ENCODE data around the gene RABL6. TPM values are rescaled to one million over a fixed set of nuclear protein-coding genes. Genes with fewer than 3 reads are reported as not detected.
A peak's percentile ranks its signal among the peaks of the same experiment; 100 is the strongest.
"Not testable (repeated sequence)": the region's sequence is repeated elsewhere in the genome, so short reads cannot be mapped to it uniquely, and the experiment has no call there.

Gene RABL6
- total RNA-seq, 2 experiments from 2014 or later = 113 to 123 TPM

GRCh38 chr9:136861874-136862457 is 54.2 kb downstream of the RABL6 start:
- Mint-ChIP-seq H3K27ac (no peak overlapping the region), H3K9me3 (ENCODE audit: low read depth) (no peaks in the 10 kb centered on the region)
- no peak for ATAC-seq

GRCh38 chr9:136862849-136863622 is 55.3 kb downstream of the RABL6 start:
- no peak overlapping the region for H3K4me3 Mint-ChIP-seq
- peaks cover 15% of the 10 kb centered on the region for H3K36me3 Mint-ChIP-seq
- H3K4me1 Mint-ChIP-seq = peaks cover 20% of the 10 kb centered on the region
- no peaks in the 10 kb centered on the region for H3K27me3 Mint-ChIP-seq
- no peaks in the 10 kb centered on the region for H3K9me3 Mint-ChIP-seq (ENCODE audit: low read depth)
- ATAC-seq (no peak), DNase-seq (no peak)
- CTCF ChIA-PET = interaction anchor here (1.5 to 2.4 kb wide), 2 partner anchors 20 to 133 kb away, joined by 3 to 5 read pairs; partner anchors contain the start of genes AJM1 and CLIC3
- H3K27ac Mint-ChIP-seq = no peak overlapping the region

More at GRCh38 chr9:136861874-136862457, 54.2 kb downstream of the RABL6 start:
- Mint-ChIP-seq H3K27me3 (no peaks in the 10 kb centered on the region), H3K4me3 (no peak overlapping the region), H3K4me1 (peaks cover 16% of the 10 kb centered on the region), H3K36me3 (peaks cover 15% of the 10 kb centered on the region)
- DNase-seq = no peak
- CTCF ChIA-PET = interaction anchor here (0.9 to 2.4 kb wide), 4 partner anchors 19 to 206 kb away, joined by 3 to 5 read pairs (median 3); partner anchors contain the start of gene AJM1

GRCh38 chr9:136863623-136864273 is 56.0 kb downstream of the RABL6 start:
- no peaks in the 10 kb centered on the region for H3K27me3 Mint-ChIP-seq
- no peak overlapping the region for H3K4me3 Mint-ChIP-seq
- no peak for ATAC-seq
- peak overlapping the region; percentile 56 for H3K27ac Mint-ChIP-seq
- peaks cover 15% of the 10 kb centered on the region for H3K36me3 Mint-ChIP-seq
- peaks cover 20% of the 10 kb centered on the region for H3K4me1 Mint-ChIP-seq
- DNase-seq = no peak
- no peaks in the 10 kb centered on the region for H3K9me3 Mint-ChIP-seq (ENCODE audit: low read depth)
- CTCF ChIA-PET = interaction anchor here (1.5 kb wide), 1 partner anchor 132 kb away, joined by 3 read pairs; the partner anchor contains the start of gene CLIC3

GRCh38 chr9:136865041-136865767 is 57.5 kb downstream of the RABL6 start:
- CTCF ChIA-PET = interaction anchor here (0.6 kb wide), 1 partner anchor 23 kb away, joined by 3 read pairs; the partner anchor contains the start of gene AJM1
- peaks cover 20% of the 10 kb centered on the region for H3K4me1 Mint-ChIP-seq
- H3K9me3 Mint-ChIP-seq (ENCODE audit: low read depth) = no peaks in the 10 kb centered on the region
- DNase-seq (no peak), ATAC-seq (no peak)
- peak overlapping the region; percentile 54 for H3K27ac Mint-ChIP-seq
- H3K27me3 Mint-ChIP-seq = no peaks in the 10 kb centered on the region
- peaks cover 15% of the 10 kb centered on the region for H3K36me3 Mint-ChIP-seq
- peak overlapping the region; percentile 76 for H3K4me3 Mint-ChIP-seq

GRCh38 chr9:136865768-136866103 is 58.0 kb downstream of the RABL6 start:
- Mint-ChIP-seq H3K27ac (peak overlapping the region; percentile 78), H3K4me1 (peaks cover 20% of the 10 kb centered on the region), H3K36me3 (peaks cover 15% of the 10 kb centered on the region), H3K9me3 (ENCODE audit: low read depth) (no peaks in the 10 kb centered on the region), H3K27me3 (no peaks in the 10 kb centered on the region), H3K4me3 (peak overlapping the region; percentile 76)
- CTCF ChIA-PET = interaction anchor here (1.0 kb wide), 1 partner anchor 23 kb away, joined by 5 read pairs; the partner anchor contains the start of gene AJM1
- ATAC-seq (peak; percentile 13), DNase-seq (no peak)

- peaks cover 13% of the 10 kb centered on the region for H3K36me3 Mint-ChIP-seq
- DNase-seq; H3K9me3 Mint-ChIP-seq (ENCODE audit: low read depth); H3K27me3 Mint-ChIP-seq; ATAC-seq; CTCF ChIA-PET: not testable (repeated sequence)
- peaks cover 20% of the 10 kb centered on the region for H3K4me1 Mint-ChIP-seq
- peak overlapping the region; percentile 73 for H3K27ac Mint-ChIP-seq
- H3K4me3 Mint-ChIP-seq = peak overlapping the region; percentile 63
Measured at GRCh38 chr9:136866898-136867421, 59.2 kb downstream of the RABL6 start.

GRCh38 chr9:136867480-136867879 is 59.7 kb downstream of the RABL6 start:
- DNase-seq = no peak
- H3K27ac Mint-ChIP-seq = peak overlapping the region; percentile 28
- CTCF ChIA-PET = interaction anchor here (1.0 kb wide), 1 partner anchor 15 kb away, joined by 3 read pairs; no protein-coding TSS in a partner anchor
- no peaks in the 10 kb centered on the region for H3K9me3 Mint-ChIP-seq (ENCODE audit: low read depth)
- H3K4me3 Mint-ChIP-seq = peak overlapping the region; percentile 63
- H3K27me3 Mint-ChIP-seq = no peaks in the 10 kb centered on the region
- no peak for ATAC-seq
- H3K4me1 Mint-ChIP-seq = peaks cover 20% of the 10 kb centered on the region
- peaks cover 11% of the 10 kb centered on the region for H3K36me3 Mint-ChIP-seq

- no peak for ATAC-seq
- H3K27me3 Mint-ChIP-seq = no peaks in the 10 kb centered on the region
- H3K4me1 Mint-ChIP-seq = peaks cover 20% of the 10 kb centered on the region
- CTCF ChIA-PET = interaction anchor here (1.0 kb wide), 1 partner anchor 14 kb away, joined by 3 read pairs; no protein-coding TSS in a partner anchor
- peak overlapping the region; percentile 63 for H3K4me3 Mint-ChIP-seq
- no peak for DNase-seq
- no peaks in the 10 kb centered on the region for H3K9me3 Mint-ChIP-seq (ENCODE audit: low read depth)
- H3K36me3 Mint-ChIP-seq = peaks cover 11% of the 10 kb centered on the region
- no peak overlapping the region for H3K27ac Mint-ChIP-seq
Measured at GRCh38 chr9:136867917-136868316, 60.2 kb downstream of the RABL6 start.

GRCh38 chr9:136868644-136869043 is 60.9 kb downstream of the RABL6 start:
- Mint-ChIP-seq H3K27me3 (no peaks in the 10 kb centered on the region), H3K36me3 (peaks cover 7% of the 10 kb centered on the region), H3K4me1 (peaks cover 18% of the 10 kb centered on the region), H3K27ac (no peak overlapping the region), H3K9me3 (ENCODE audit: low read depth) (no peaks in the 10 kb centered on the region), H3K4me3 (no peak overlapping the region)
- DNase-seq (no peak), ATAC-seq (no peak)
- CTCF ChIA-PET = interaction anchor here (2.0 kb wide), 1 partner anchor 26 kb away, joined by 6 read pairs; the partner anchor contains the start of gene AJM1

GRCh38 chr9:136869611-136870010 is 61.9 kb downstream of the RABL6 start:
- not testable (repeated sequence) for ATAC-seq; H3K9me3 Mint-ChIP-seq (ENCODE audit: low read depth); H3K27ac Mint-ChIP-seq; DNase-seq; H3K36me3 Mint-ChIP-seq; H3K27me3 Mint-ChIP-seq; H3K4me3 Mint-ChIP-seq
- peaks cover 11% of the 10 kb centered on the region for H3K4me1 Mint-ChIP-seq
- CTCF ChIA-PET = interaction anchor here (1.2 to 2.0 kb wide), 3 partner anchors 27 to 160 kb away, joined by 3 to 6 read pairs (median 3); partner anchors contain the start of gene AJM1

- no peak for DNase-seq
- Mint-ChIP-seq H3K4me3 (no peak overlapping the region), H3K4me1 (peaks cover 3% of the 10 kb centered on the region), H3K9me3 (ENCODE audit: low read depth) (no peaks in the 10 kb centered on the region), H3K36me3 (peaks cover 2% of the 10 kb centered on the region), H3K27me3 (no peaks in the 10 kb centered on the region), H3K27ac (no peak overlapping the region)
- ATAC-seq = no peak
- CTCF ChIA-PET = interaction anchor here (0.7 to 1.0 kb wide), 4 partner anchors 18 to 155 kb away, joined by 3 to 4 read pairs (median 3); no protein-coding TSS in a partner anchor
Measured at GRCh38 chr9:136875155-136875554, 67.4 kb downstream of the RABL6 start.

- no peak overlapping the region for H3K4me3 Mint-ChIP-seq
- DNase-seq (no peak), ATAC-seq (no peak)
- no peaks in the 10 kb centered on the region for H3K9me3 Mint-ChIP-seq (ENCODE audit: low read depth)
- no peaks in the 10 kb centered on the region for H3K27me3 Mint-ChIP-seq
- CTCF ChIA-PET = no interaction called here
- peaks cover 2% of the 10 kb centered on the region for H3K36me3 Mint-ChIP-seq
- peaks cover 15% of the 10 kb centered on the region for H3K4me1 Mint-ChIP-seq
- no peak overlapping the region for H3K27ac Mint-ChIP-seq
Measured at GRCh38 chr9:136876476-136876875, 68.7 kb downstream of the RABL6 start.

All from activated CD8-positive, alpha-beta memory T cell treated with anti-CD3 and anti-CD28 coated beads, Interleukin-2, amount 10 ng/mL, durations not matched to agents 7 days and 5 days (primary cell).